GDM1 (cell line): ENCODE measurements around the gene PAQR9.
A peak's percentile ranks its signal among the peaks of the same experiment; 100 is the strongest.
"Not testable (repeated sequence)": the region's sequence is repeated elsewhere in the genome, so short reads cannot be mapped to it uniquely, and the experiment has no call there.

ENCODE experiments used
- DNase-seq: peaks from one replicate; lab custom pipeline; 2025; lab: John Stamatoyannopoulos, UW

PAQR9 gene

GRCh38 chr3:142963516-142964448, at the start of gene PAQR9:
Gene PAQR9 (minus strand): TSS chr3:142963674. CDS start chr3:142963336, 338 bp downstream.
- peak; percentile 8 for DNase-seq

GRCh38 chr3:143011705-143012104, 48.2 kb upstream of the PAQR9 start:
- DNase-seq = no peak

GRCh38 chr3:143010024-143010423, 46.5 kb upstream of the PAQR9 start:
- no peak for DNase-seq

GRCh38 chr3:143004823-143005222, 41.3 kb upstream of the PAQR9 start:
- DNase-seq = no peak

GRCh38 chr3:143002727-143003126, 39.3 kb upstream of the PAQR9 start:
- DNase-seq = no peak

- DNase-seq = no peak
Observed at GRCh38 chr3:143002083-143002712, 38.7 kb upstream of the PAQR9 start.

- peak; percentile 88 for DNase-seq
Observed at GRCh38 chr3:143001369-143002082, 38.1 kb upstream of the PAQR9 start, which contains the start of gene U2SURP. Gene U2SURP (plus strand): TSS chr3:143001570. CDS start chr3:143001629, 59 bp downstream.

GRCh38 chr3:143001034-143001368, 37.5 kb upstream of the PAQR9 start:
- DNase-seq = peak; percentile 81

- DNase-seq = no peak
Observed at GRCh38 chr3:143000528-143000927, 37.1 kb upstream of the PAQR9 start.

- DNase-seq = no peak
Observed at GRCh38 chr3:142999881-143000280, 36.4 kb upstream of the PAQR9 start.

GRCh38 chr3:142998439-142998838, 35.0 kb upstream of the PAQR9 start:
- DNase-seq = no peak

- DNase-seq = no peak
Observed at GRCh38 chr3:142997330-142997729, 33.9 kb upstream of the PAQR9 start.

GRCh38 chr3:142993958-142994442, 30.5 kb upstream of the PAQR9 start:
- DNase-seq = peak; percentile 35

- DNase-seq = no peak
Observed at GRCh38 chr3:142992323-142992722, 28.8 kb upstream of the PAQR9 start.

- DNase-seq = no peak
Observed at GRCh38 chr3:142990721-142991120, 27.2 kb upstream of the PAQR9 start.

- not testable (repeated sequence) for DNase-seq
Observed at GRCh38 chr3:142988826-142989225, 25.4 kb upstream of the PAQR9 start.

- not testable (repeated sequence) for DNase-seq
Observed at GRCh38 chr3:142988221-142988620, 24.7 kb upstream of the PAQR9 start.

- DNase-seq = no peak
Observed at GRCh38 chr3:142987707-142988106, 24.2 kb upstream of the PAQR9 start.

GRCh38 chr3:142987080-142987700, 23.7 kb upstream of the PAQR9 start:
- peak; percentile 10 for DNase-seq

GRCh38 chr3:142984255-142984654, 20.8 kb upstream of the PAQR9 start:
- no peak for DNase-seq

- DNase-seq = no peak
Observed at GRCh38 chr3:142983318-142983717, 19.8 kb upstream of the PAQR9 start.
